Esophagus squamous epithelium (tissue), 4 donors: ENCODE results near the gene TAGAP.

Experiments
- POLR2A ChIP-seq, 4 donors: fragments of 450-650 bp; IDR thresholded peaks; one replicate each; pipeline ENCODE4 v1.6.1; 2017; ENCODE audit warnings: antibody characterized with exemption in 4 of 4, mild to moderate bottlenecking in 4 of 4, moderate library complexity in 3 of 4
- TF ChIP-seq, protein P1 (sequence below), 6 experiments: fragments of 450-650 bp in 4 of 6; fragments of 200-600 bp in 2 of 6; sonication (generic) in 2 of 6; IDR thresholded peaks; one replicate each; pipeline ENCODE4 v1.5.1; 2016 to 2019; ENCODE audit warnings: antibody characterized with exemption in 6 of 6, mild to moderate bottlenecking in 4 of 6, moderate library complexity in 4 of 6

DNA sequence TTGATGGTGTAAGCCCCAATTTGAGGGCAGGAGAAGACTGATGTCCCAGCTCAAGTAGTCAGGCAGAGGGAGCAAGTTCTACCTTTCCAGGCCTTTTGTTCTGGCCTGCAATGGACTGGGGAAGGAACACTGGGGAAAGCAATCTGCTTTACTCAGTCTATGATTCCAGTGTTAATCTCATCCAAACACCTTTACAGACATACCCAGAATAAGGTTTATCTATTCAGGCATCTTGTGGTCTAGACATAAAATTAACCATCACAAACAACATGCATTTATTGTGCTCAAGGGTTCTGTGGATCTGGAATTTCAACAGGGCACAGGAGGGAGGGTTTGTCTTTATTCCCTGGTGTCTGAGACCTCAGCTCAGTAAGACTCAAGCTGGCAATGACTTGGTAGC is 30.4 kb downstream of the TAGAP start:
- TF ChIP-seq, protein P1, sequence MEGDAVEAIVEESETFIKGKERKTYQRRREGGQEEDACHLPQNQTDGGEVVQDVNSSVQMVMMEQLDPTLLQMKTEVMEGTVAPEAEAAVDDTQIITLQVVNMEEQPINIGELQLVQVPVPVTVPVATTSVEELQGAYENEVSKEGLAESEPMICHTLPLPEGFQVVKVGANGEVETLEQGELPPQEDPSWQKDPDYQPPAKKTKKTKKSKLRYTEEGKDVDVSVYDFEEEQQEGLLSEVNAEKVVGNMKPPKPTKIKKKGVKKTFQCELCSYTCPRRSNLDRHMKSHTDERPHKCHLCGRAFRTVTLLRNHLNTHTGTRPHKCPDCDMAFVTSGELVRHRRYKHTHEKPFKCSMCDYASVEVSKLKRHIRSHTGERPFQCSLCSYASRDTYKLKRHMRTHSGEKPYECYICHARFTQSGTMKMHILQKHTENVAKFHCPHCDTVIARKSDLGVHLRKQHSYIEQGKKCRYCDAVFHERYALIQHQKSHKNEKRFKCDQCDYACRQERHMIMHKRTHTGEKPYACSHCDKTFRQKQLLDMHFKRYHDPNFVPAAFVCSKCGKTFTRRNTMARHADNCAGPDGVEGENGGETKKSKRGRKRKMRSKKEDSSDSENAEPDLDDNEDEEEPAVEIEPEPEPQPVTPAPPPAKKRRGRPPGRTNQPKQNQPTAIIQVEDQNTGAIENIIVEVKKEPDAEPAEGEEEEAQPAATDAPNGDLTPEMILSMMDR (IDR thresholded peaks at IDR 0.05) = no peak
- no peak for TF ChIP-seq POLR2A (IDR thresholded peaks at IDR 0.05)
